IMR-90 (cell line): ENCODE data around the gene RTEL1. TPM values are rescaled to one million over a fixed set of nuclear protein-coding genes. Genes with fewer than 3 reads are reported as not detected.
A peak's percentile ranks its signal among the peaks of the same experiment; 100 is the strongest.

ENCODE experiments used
- ATAC-seq: fragments of 200-7000 bp; cut with Tn5 transposase; 2 replicates; pipeline ENCODE4 v1.9.1; 2020; ENCODE audit warnings: low read depth, mild to moderate bottlenecking, moderate library complexity
- BruUV-seq: library from RNA; stranded (reverse); fragments of 400-500 nt; replicated peaks from 2 replicates; lab custom pipeline; 2021; lab: Mats Ljungman, UMichigan
- CTCF ChIA-PET: fragments of 300-600 bp; formaldehyde crosslinking; extraction: SDS; loops from one replicate; lab custom pipeline; 2021; ENCODE audit warnings: antibody characterized with exemption; lab: Yijun Ruan, JAX
- POLR2A ChIA-PET: fragments of 300-600 bp; sonication (Branson Sonifier 250); formaldehyde crosslinking; loops from one replicate; lab custom pipeline; 2022; ENCODE audit warnings: antibody characterized with exemption; ENCODE audit not compliant: unreplicated experiment; lab: Charles Lee
- DNase-seq: peaks from one replicate; pipeline ENCODE4 v3.0.0; 2013
- H2AFZ ChIP-seq: replicated peaks from 2 replicates; pipeline ENCODE3; 2013; ENCODE audit warnings: low read length, mild to moderate bottlenecking; ENCODE audit not compliant: poor library complexity
- H2AK5ac ChIP-seq: 2 replicates; pipeline ENCODE4 v1.6.1; 2013; ENCODE audit warnings: low read depth, low read length, inconsistent platforms
- H2AK9ac ChIP-seq: replicated peaks from 2 replicates; pipeline ENCODE3; 2013; ENCODE audit warnings: mild to moderate bottlenecking, low read depth, low read length, moderate library complexity; ENCODE audit not compliant: poor library complexity
- H2BK120ac ChIP-seq: 2 replicates; pipeline ENCODE4 v1.6.1; 2013; ENCODE audit warnings: low read depth, low read length, inconsistent platforms
- H2BK15ac ChIP-seq: 3 replicates; pipeline ENCODE4 v1.6.1; 2013; ENCODE audit warnings: low read depth, low read length, inconsistent platforms
- H2BK20ac ChIP-seq: 2 replicates; pipeline ENCODE4 v1.6.1; 2013; ENCODE audit warnings: low read depth, mild to moderate bottlenecking, inconsistent platforms, low read length, moderate library complexity
- H2BK5ac ChIP-seq: 2 replicates; pipeline ENCODE4 v1.6.1; 2013; ENCODE audit warnings: mild to moderate bottlenecking, low read depth, low read length, inconsistent platforms; ENCODE audit not compliant: poor library complexity, severe bottlenecking
- H3K14ac ChIP-seq: replicated peaks from 2 replicates; pipeline ENCODE4 v1.6.1; 2013; ENCODE audit warnings: low read depth, low read length, inconsistent platforms
- H3K18ac ChIP-seq: 2 replicates; pipeline ENCODE4 v1.6.1; 2013; ENCODE audit warnings: low read depth, low read length, control low read depth
- H3K23ac ChIP-seq: 2 replicates; pipeline ENCODE4 v1.6.1; 2013; ENCODE audit warnings: low read depth, low read length, inconsistent platforms
- H3K27ac ChIP-seq: 2 replicates; pipeline ENCODE4 v1.5.1; 2013; ENCODE audit warnings: mild to moderate bottlenecking, control low read depth, low read length; ENCODE audit not compliant: insufficient read depth
- H3K27me3 ChIP-seq: 2 replicates; pipeline ENCODE4 v1.6.1; 2013; ENCODE audit warnings: low read length; ENCODE audit not compliant: control insufficient read depth, insufficient read depth
- H3K36me3 ChIP-seq: 2 replicates; pipeline ENCODE4 v1.6.1; 2013; ENCODE audit warnings: low read length, mixed read lengths; ENCODE audit not compliant: control insufficient read depth, insufficient read depth
- H3K4ac ChIP-seq: 2 replicates; pipeline ENCODE4 v1.6.1; 2013; ENCODE audit warnings: low read depth, low read length, inconsistent platforms
- H3K4me1 ChIP-seq: 2 replicates; pipeline ENCODE4 v1.6.1; 2013; ENCODE audit warnings: low read length, mixed read lengths; ENCODE audit not compliant: control insufficient read depth, insufficient read depth
- H3K4me2 ChIP-seq: 2 replicates; pipeline ENCODE4 v1.6.1; 2013; ENCODE audit warnings: low read depth, mild to moderate bottlenecking, control low read depth, low read length, moderate library complexity
- H3K4me3 ChIP-seq: 2 replicates; pipeline ENCODE4 v1.5.1; 2013; ENCODE audit warnings: low read depth, mild to moderate bottlenecking, control low read depth, low read length, moderate library complexity; ENCODE audit not compliant: insufficient read depth
- H3K56ac ChIP-seq: 2 replicates; pipeline ENCODE4 v1.6.1; 2013; ENCODE audit warnings: low read length, inconsistent platforms; ENCODE audit not compliant: insufficient read depth; ENCODE audit errors: extremely low read depth
- H3K79me1 ChIP-seq, 2 experiments: 2 replicates each; pipeline ENCODE4 v1.6.1; 2013; ENCODE audit warnings: low read length in 2 of 2, inconsistent platforms in 1 of 2, low read depth in 1 of 2
- H3K9ac ChIP-seq: 2 replicates; pipeline ENCODE4 v1.6.1; 2013; ENCODE audit warnings: low read depth, low read length, control low read depth
- H3K9me1 ChIP-seq: 2 replicates; pipeline ENCODE4 v1.6.1; 2013; ENCODE audit warnings: low read length, inconsistent platforms; ENCODE audit not compliant: insufficient read depth
- H3K9me3 ChIP-seq: 2 replicates; pipeline ENCODE4 v1.6.1; 2013; ENCODE audit warnings: low read length; ENCODE audit not compliant: control insufficient read depth, insufficient read depth
- H4K20me1 ChIP-seq: 2 replicates; pipeline ENCODE4 v1.6.1; 2013; ENCODE audit warnings: low read length, inconsistent platforms; ENCODE audit not compliant: insufficient read depth
- H4K5ac ChIP-seq: 2 replicates; pipeline ENCODE4 v1.6.1; 2013; ENCODE audit warnings: mild to moderate bottlenecking, low read depth, low read length, control low read depth
- H4K8ac ChIP-seq, 2 experiments: 2 replicates each; pipeline ENCODE4 v1.6.1; 2013; ENCODE audit warnings: low read depth in 2 of 2, low read length in 2 of 2, control low read depth in 1 of 2, inconsistent platforms in 1 of 2
- H4K91ac ChIP-seq: 2 replicates; pipeline ENCODE4 v1.6.1; 2013; ENCODE audit warnings: low read depth, low read length, inconsistent platforms; ENCODE audit not compliant: insufficient read depth
- BHLHE40 ChIP-seq: fragments of 150-350 bp; IDR thresholded peaks from 2 replicates; pipeline ENCODE4 v1.6.1; 2016; ENCODE audit warnings: mild to moderate bottlenecking, low read depth, low read length
- CEBPB ChIP-seq: IDR thresholded peaks from 2 replicates; pipeline ENCODE4 v1.6.1; 2012; ENCODE audit warnings: low read depth, low read length, improper control_type of control experiment
- CHD1 ChIP-seq: IDR thresholded peaks from 2 replicates; pipeline ENCODE4 v1.6.1; 2012; ENCODE audit warnings: low read depth, low read length, improper control_type of control experiment
- FOS ChIP-seq: fragments of 150-350 bp; IDR thresholded peaks from 2 replicates; pipeline ENCODE4 v1.6.1; 2016; ENCODE audit warnings: low read depth, low read length
- MAFK ChIP-seq: IDR thresholded peaks from 2 replicates; pipeline ENCODE4 v1.6.1; 2012; ENCODE audit warnings: low read depth, low read length, improper control_type of control experiment
- MAZ ChIP-seq: IDR thresholded peaks from 2 replicates; pipeline ENCODE4 v1.6.1; 2012; ENCODE audit warnings: low read depth, mild to moderate bottlenecking, low read length, improper control_type of control experiment, moderate library complexity, borderline replicate concordance
- MXI1 ChIP-seq: IDR thresholded peaks from 2 replicates; pipeline ENCODE4 v1.6.1; 2012; ENCODE audit warnings: low read depth, mild to moderate bottlenecking, low read length, moderate library complexity, borderline replicate concordance
- NFE2L2 ChIP-seq: fragments of 150-350 bp; IDR thresholded peaks from 2 replicates; pipeline ENCODE4 v1.6.1; 2016; ENCODE audit warnings: low read depth, mild to moderate bottlenecking, low read length
- POLR2A ChIP-seq: IDR thresholded peaks from 2 replicates; pipeline ENCODE4 v1.6.1; 2012; ENCODE audit warnings: mild to moderate bottlenecking, low read depth, low read length
- RAD21 ChIP-seq: IDR thresholded peaks from 2 replicates; pipeline ENCODE4 v1.6.1; 2012; ENCODE audit warnings: low read length, improper control_type of control experiment
- RCOR1 ChIP-seq: IDR thresholded peaks from 2 replicates; pipeline ENCODE4 v1.6.1; 2012; ENCODE audit warnings: mild to moderate bottlenecking, low read length, improper control_type of control experiment; ENCODE audit not compliant: insufficient replicate concordance
- RFX5 ChIP-seq: IDR thresholded peaks from 2 replicates; pipeline ENCODE4 v1.8.0; 2012; ENCODE audit warnings: low read depth, mild to moderate bottlenecking, low read length, moderate library complexity
- SMC3 ChIP-seq: fragments of 150-350 bp; IDR thresholded peaks from 2 replicates; pipeline ENCODE4 v1.6.1; 2016; ENCODE audit warnings: low read depth, mild to moderate bottlenecking, antibody characterized with exemption, low read length, moderate library complexity
- WGBS, 2 experiments: methylation state at CpG; one replicate each; pipeline versions ENCODE4 v1.1.5 to v1.1.7; 2013; ENCODE audit warnings: missing lambda C conversion rate in 2 of 2; ENCODE audit not compliant: insufficient read length in 1 of 2; ENCODE audit errors: extremely low coverage in 2 of 2; 5-methylcytosine and 5-hydroxymethylcytosine counted together
- dilution Hi-C: fragments of 300-500 bp; cut with HindIII; formaldehyde crosslinking; loops from one replicate; pipeline ENCODE4 v1.14.3; 2018; ENCODE audit warnings: low sequenced_read_pairs; ENCODE audit not compliant: unreplicated experiment
- in situ Hi-C: fragments of 300-500 bp; cut with MboI; formaldehyde crosslinking; loops from 3 replicates; pipeline ENCODE4 v1.14.3; 2019; ENCODE audit warnings: low sequenced_read_pairs, inconsistent platforms, mixed read lengths
- intact Hi-C: fragments of 100-400 bp; cut with micrococcal nuclease; formaldehyde crosslinking; loops from 2 replicates; pipeline ENCODE4 v1.10.0; 2022
- polyA plus RNA-seq, 3 experiments: library from polyadenylated mRNA; depleted of rRNA; stranded (reverse); fragments of >200 nt; gene quantifications; 2 replicates each; pipeline ENCODE4 v1.2.3, GENCODE V29; 2012; ENCODE audit warnings: low replicate concordance in 1 of 3
- total RNA-seq: library from RNA; depleted of rRNA; stranded (reverse); fragments of >200 nt; gene quantifications from 2 replicates; pipeline ENCODE4 v1.2.3, GENCODE V29; 2012
- TF ChIP-seq, protein P1 (sequence below): fragments of 150-350 bp; IDR thresholded peaks from 2 replicates; pipeline ENCODE4 v1.6.1; 2017; ENCODE audit warnings: mild to moderate bottlenecking, antibody characterized with exemption, low read length, low read depth
- TF ChIP-seq, protein P2 (sequence below): conservative IDR thresholded peaks from 2 replicates; pipeline ENCODE4 v1.5.1; 2012; ENCODE audit warnings: mild to moderate bottlenecking, low read depth, low read length, improper control_type of control experiment
- TF ChIP-seq, protein P3 (sequence below): fragments of 150-350 bp; IDR thresholded peaks from 2 replicates; pipeline ENCODE4 v1.6.1; 2016; ENCODE audit warnings: low read depth, mild to moderate bottlenecking, low read length, moderate library complexity, borderline replicate concordance

The RTEL1 gene
- total and polyA plus RNA-seq, 2 of the 4 experiments (the other 2 are of a cell fraction): 14.7 to 18.8 TPM

DNA sequence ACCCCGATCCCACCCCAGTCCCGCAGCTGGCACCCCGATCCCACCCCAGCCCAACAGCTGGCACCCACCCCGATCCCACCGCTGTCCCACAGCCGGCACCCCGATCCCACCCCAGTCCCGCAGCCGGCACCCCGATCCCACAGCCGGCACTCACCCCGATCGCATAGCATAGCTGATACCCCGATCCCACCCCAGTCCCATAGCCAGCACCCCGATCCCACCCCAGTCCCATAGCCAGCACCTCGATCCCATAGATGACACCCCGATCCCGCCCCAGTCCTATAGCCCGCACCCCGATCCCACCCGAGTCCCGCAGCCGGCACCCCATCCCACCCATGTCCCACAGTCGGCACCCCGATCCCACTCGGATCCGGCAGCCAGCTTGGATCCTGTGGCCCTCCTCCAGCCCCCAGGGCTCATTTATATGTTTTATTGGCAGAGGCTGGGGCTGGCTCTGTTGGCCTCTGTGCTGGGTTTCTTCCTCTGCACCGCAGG, 30.3 kb upstream of the RTEL1 start:
- Histone ChIP-seq H2BK20ac (no peak overlapping the region), H3K9me3 (no peaks in the 10 kb centered on the region), H4K8ac (peak overlapping the region; percentile 46 to 73; a peak in 2 of 4 replicates), H2BK120ac (no peak overlapping the region), H3K4me1 (peaks cover 2% of the 10 kb centered on the region; the same call in 1 of the 2 replicates), H4K5ac (no peak overlapping the region), H3K4ac (peak overlapping the region; percentile 86), H2AK5ac (peak overlapping the region; percentile 96), H2AFZ (peak overlapping the region; percentile 73), H3K14ac (peak overlapping the region; percentile 37; the same call in 1 of the 2 replicates), H4K91ac (no peak overlapping the region; the same call in 1 of the 2 replicates), H4K20me1 (no peaks in the 10 kb centered on the region), H3K27ac (peak overlapping the region; percentile 85), H2BK15ac (no peak overlapping the region), H3K36me3 (no peaks in the 10 kb centered on the region), H2AK9ac (peak overlapping the region; percentile 99), H3K27me3 (no peaks in the 10 kb centered on the region), H3K9ac (peak overlapping the region; percentile 99), H3K18ac (no peak overlapping the region), H3K23ac (peak overlapping the region; percentile 33), H2BK5ac (peak overlapping the region; percentile 82), H3K56ac (0 out of 2 replicates have a peak overlapping the region, but pooled peaks have one; percentile 8), H3K9me1 (peaks cover 6% of the 10 kb centered on the region; the same call in 1 of the 2 replicates), H3K4me2 (peak overlapping the region; percentile 62), H3K79me1 (peaks cover 27 to 51% of the 10 kb centered on the region in 2 experiments), H3K4me3 (peak overlapping the region; percentile 100)
- WGBS, 2 experiments: 21% methylated on average over 15 of the region's 28 CpGs; no CpG with 5 or more reads in 1 of the 2 experiments
- TF ChIP-seq MXI1 (no peak), POLR2A (no peak), BHLHE40 (no peak), CEBPB (no peak), SMC3 (no peak), CHD1 (no peak), RCOR1 (no peak), RFX5 (no peak), RAD21 (no peak), FOS (no peak), MAFK (no peak), MAZ (no peak), NFE2L2 (no peak)
- TF ChIP-seq, protein P1, sequence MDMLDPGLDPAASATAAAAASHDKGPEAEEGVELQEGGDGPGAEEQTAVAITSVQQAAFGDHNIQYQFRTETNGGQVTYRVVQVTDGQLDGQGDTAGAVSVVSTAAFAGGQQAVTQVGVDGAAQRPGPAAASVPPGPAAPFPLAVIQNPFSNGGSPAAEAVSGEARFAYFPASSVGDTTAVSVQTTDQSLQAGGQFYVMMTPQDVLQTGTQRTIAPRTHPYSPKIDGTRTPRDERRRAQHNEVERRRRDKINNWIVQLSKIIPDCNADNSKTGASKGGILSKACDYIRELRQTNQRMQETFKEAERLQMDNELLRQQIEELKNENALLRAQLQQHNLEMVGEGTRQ: no peak
- TF ChIP-seq, protein P2, sequence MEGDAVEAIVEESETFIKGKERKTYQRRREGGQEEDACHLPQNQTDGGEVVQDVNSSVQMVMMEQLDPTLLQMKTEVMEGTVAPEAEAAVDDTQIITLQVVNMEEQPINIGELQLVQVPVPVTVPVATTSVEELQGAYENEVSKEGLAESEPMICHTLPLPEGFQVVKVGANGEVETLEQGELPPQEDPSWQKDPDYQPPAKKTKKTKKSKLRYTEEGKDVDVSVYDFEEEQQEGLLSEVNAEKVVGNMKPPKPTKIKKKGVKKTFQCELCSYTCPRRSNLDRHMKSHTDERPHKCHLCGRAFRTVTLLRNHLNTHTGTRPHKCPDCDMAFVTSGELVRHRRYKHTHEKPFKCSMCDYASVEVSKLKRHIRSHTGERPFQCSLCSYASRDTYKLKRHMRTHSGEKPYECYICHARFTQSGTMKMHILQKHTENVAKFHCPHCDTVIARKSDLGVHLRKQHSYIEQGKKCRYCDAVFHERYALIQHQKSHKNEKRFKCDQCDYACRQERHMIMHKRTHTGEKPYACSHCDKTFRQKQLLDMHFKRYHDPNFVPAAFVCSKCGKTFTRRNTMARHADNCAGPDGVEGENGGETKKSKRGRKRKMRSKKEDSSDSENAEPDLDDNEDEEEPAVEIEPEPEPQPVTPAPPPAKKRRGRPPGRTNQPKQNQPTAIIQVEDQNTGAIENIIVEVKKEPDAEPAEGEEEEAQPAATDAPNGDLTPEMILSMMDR: no peak
- TF ChIP-seq, protein P3, sequence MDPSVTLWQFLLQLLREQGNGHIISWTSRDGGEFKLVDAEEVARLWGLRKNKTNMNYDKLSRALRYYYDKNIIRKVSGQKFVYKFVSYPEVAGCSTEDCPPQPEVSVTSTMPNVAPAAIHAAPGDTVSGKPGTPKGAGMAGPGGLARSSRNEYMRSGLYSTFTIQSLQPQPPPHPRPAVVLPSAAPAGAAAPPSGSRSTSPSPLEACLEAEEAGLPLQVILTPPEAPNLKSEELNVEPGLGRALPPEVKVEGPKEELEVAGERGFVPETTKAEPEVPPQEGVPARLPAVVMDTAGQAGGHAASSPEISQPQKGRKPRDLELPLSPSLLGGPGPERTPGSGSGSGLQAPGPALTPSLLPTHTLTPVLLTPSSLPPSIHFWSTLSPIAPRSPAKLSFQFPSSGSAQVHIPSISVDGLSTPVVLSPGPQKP: no peak
- ChIA-PET CTCF (no interaction called here), POLR2A (interaction anchor here (0.7 kb wide), 1 partner anchor 125 kb away, joined by 3 read pairs; no protein-coding TSS in a partner anchor)
- intact Hi-C loops: no loop called here
- in situ Hi-C loops: no loop called here
- DNase-seq: no peak
- ATAC-seq: no peak
- dilution Hi-C loops: no loop called here
- BruUV-seq: no TSS peak
